ENCODE results near the gene FDX2. TPM values are rescaled to one million over a fixed set of nuclear protein-coding genes. Genes with fewer than 3 reads are reported as not detected.

The FDX2 gene
- total and polyA plus RNA-seq, 2 of the 8 experiments (the other 6 are each of a cell fraction or from before 2014, with no cell fraction given), result 27.0 to 64.4 TPM

- H2BK120ac ChIP-seq (replicated peaks; ENCODE audit: low read depth, low read length), result no peak overlapping the region
- H3K23ac ChIP-seq (ENCODE audit: insufficient read length), result no peak overlapping the region
- 46% methylated on average over 18 of the region's 18 CpGs; no CpG with 5 or more reads in 1 of the 2 experiments for WGBS, 2 experiments (ENCODE audit: extremely low coverage in 1 of 2, insufficient coverage in 1 of 2, insufficient read length in 1 of 2, insufficient replicate concordance in 2 of 2, low coverage in 1 of 2, low lambda C conversion rate in 2 of 2, missing lambda C conversion rate in 1 of 2)
- H3K18ac ChIP-seq (ENCODE audit: extremely low read depth, low read length), result no peak overlapping the region; the same call in 1 of the 2 replicates
- H2AK5ac ChIP-seq (ENCODE audit: low read depth, low read length), result no peak overlapping the region
- peaks cover 9 to 19% of the 10 kb centered on the region in 2 experiments for H4K20me1 ChIP-seq (replicated peaks in 1 of 2; ENCODE audit: control insufficient read depth in 1 of 2, insufficient read depth in 2 of 2, low read length in 2 of 2)
- H4K91ac ChIP-seq (replicated peaks; ENCODE audit: insufficient read length, low read length), result no peak overlapping the region
- H2AFZ ChIP-seq (ENCODE audit: low read length), result no peak overlapping the region
- peaks cover 0 to 19% (median 7%) of the 10 kb centered on the region in 4 experiments; a peak in 6 of 7 replicates for H3K4me1 ChIP-seq (replicated peaks in 1 of 4; ENCODE audit: control insufficient read depth in 3 of 4, insufficient read depth in 4 of 4, low read length in 3 of 4)
- peaks cover 0 to 3% (median 0%) of the 10 kb centered on the region in 4 experiments; a peak in 2 of 7 replicates for H3K27me3 ChIP-seq (replicated peaks in 1 of 4; ENCODE audit: control insufficient read depth in 3 of 4, extremely low read depth in 1 of 4, insufficient read depth in 3 of 4, low read length in 3 of 4)
- H2BK5ac ChIP-seq (ENCODE audit: low read depth, low read length), result peak overlapping the region; percentile 82
- H3K4me2 ChIP-seq (ENCODE audit: insufficient read depth in 1 of 2, low read depth in 2 of 2, low read length in 2 of 2), result peak overlapping the region; percentile 82 to 91
- TF ChIP-seq CBX5 (IDR thresholded peaks at IDR 0.05; ENCODE audit: low read depth, low read length) (no peak), SP4 (IDR thresholded peaks at IDR 0.05; ENCODE audit: low read length) (0 out of 2 replicates have a peak, but pooled peaks have one; percentile 38), SAP30 (IDR thresholded peaks at IDR 0.05; ENCODE audit: insufficient read depth, insufficient replicate concordance, low read length) (peak; percentile 83), NANOG (IDR thresholded peaks at IDR 0.05; ENCODE audit: insufficient read depth, low read depth, low read length, poor library complexity, severe bottlenecking) (no peak), GTF2F1 (IDR thresholded peaks at IDR 0.05; ENCODE audit: borderline replicate concordance, low read depth, low read length) (no peak), SIN3A (conservative IDR thresholded peaks at IDR 0.05 in 1 of 2, IDR thresholded peaks at IDR 0.05 in 1 of 2; ENCODE audit: low read depth in 1 of 2, low read length in 2 of 2) (peak in 1 of 2 experiments; percentile 66; a peak in 1 of 4 replicates)
- H2BK12ac ChIP-seq (ENCODE audit: low read depth, low read length), result no peak overlapping the region
- FAIRE-seq, result no peak
- ChIA-PET CTCF (ENCODE audit: partially characterized antibody) (interaction anchor here (0.6 to 4.9 kb wide), 12 partner anchors 11 to 73 kb away, joined by 3 to 21 read pairs (median 4); partner anchors contain the start of gene ICAM1), POLR2A (ENCODE audit: partially characterized antibody) (interaction anchor here (0.9 to 6.8 kb wide), 13 partner anchors 13 to 138 kb away, joined by 3 to 104 read pairs (median 4); partner anchors contain the start of genes DNMT1, FDX2, ICAM1 and ICAM4)
- H3K79me2 ChIP-seq (ENCODE audit: control insufficient read depth in 1 of 2, insufficient read depth in 2 of 2, low read length in 2 of 2), result peaks cover 5 to 24% of the 10 kb centered on the region in 2 experiments
- H2BK15ac ChIP-seq (ENCODE audit: low read length), result no peak overlapping the region
- no peak overlapping the region for H3K14ac ChIP-seq (ENCODE audit: insufficient read length)
- peaks cover 7% of the 10 kb centered on the region for H3K79me1 ChIP-seq (ENCODE audit: low read depth, low read length)
- H4K8ac ChIP-seq (ENCODE audit: extremely low read depth, insufficient read depth, low read length), result no peak overlapping the region
- no peaks in the 10 kb centered on the region for H3K9me3 ChIP-seq (ENCODE audit: insufficient read depth in 2 of 2, low read depth in 1 of 2, low read length in 1 of 2)
- H3K27ac ChIP-seq (ENCODE audit: low read depth, low read length), result peak overlapping the region; percentile 76
- peak overlapping the region; percentile 52 to 86 (median 78) for H3K9ac ChIP-seq (replicated peaks in 1 of 4; ENCODE audit: extremely low read depth in 1 of 4, low read depth in 3 of 4, low read length in 3 of 4)
- no peak overlapping the region for H4K5ac ChIP-seq (ENCODE audit: insufficient read length, low read depth, low read length)
- peaks cover 20 to 29% (median 25%) of the 10 kb centered on the region in 4 experiments for H3K36me3 ChIP-seq (ENCODE audit: control insufficient read depth in 2 of 4, insufficient read depth in 4 of 4, low read length in 3 of 4)
- peaks cover 13% of the 10 kb centered on the region for H3K23me2 ChIP-seq (ENCODE audit: low read depth, low read length)
- no peak overlapping the region for H3K56ac ChIP-seq (replicated peaks; ENCODE audit: insufficient read length, low read depth, low read length)
- no peak for DNase-seq (ENCODE audit: low read depth in 1 of 2, low spot score in 2 of 2)
- H3K4ac ChIP-seq (replicated peaks; ENCODE audit: insufficient read length, low read depth, low read length), result no peak overlapping the region
- peak overlapping the region; percentile 75 to 96 (median 90) for H3K4me3 ChIP-seq (ENCODE audit: extremely low read depth in 1 of 4, insufficient read depth in 2 of 4, low read depth in 3 of 4, low read length in 4 of 4)
- H2BK20ac ChIP-seq (ENCODE audit: low read length), result no peak overlapping the region
Observed at GRCh38 chr19:10332158-10332964, 16.5 kb upstream of the FDX2 start.
